ES-I3 (cell line): ENCODE measurements around the gene HABP2.

Experiments
- H3K36me3 ChIP-seq: 2 replicates; pipeline ENCODE4 v1.6.1; 2013; ENCODE audit warnings: mild to moderate bottlenecking, low read length, control low read depth, moderate library complexity; ENCODE audit not compliant: insufficient read depth
- H3K4me1 ChIP-seq: 2 replicates; pipeline ENCODE4 v1.6.1; 2013; ENCODE audit warnings: mild to moderate bottlenecking, control low read depth, low read length; ENCODE audit not compliant: insufficient read depth
- H3K9ac ChIP-seq: 2 replicates; pipeline ENCODE4 v1.6.1; 2013; ENCODE audit warnings: low read depth, mild to moderate bottlenecking, low read length, moderate library complexity
- H3K9me3 ChIP-seq: 2 replicates; pipeline ENCODE4 v1.6.1; 2013; ENCODE audit warnings: mild to moderate bottlenecking, low read length, moderate library complexity; ENCODE audit not compliant: control insufficient read depth, insufficient read depth

The HABP2 gene

DNA sequence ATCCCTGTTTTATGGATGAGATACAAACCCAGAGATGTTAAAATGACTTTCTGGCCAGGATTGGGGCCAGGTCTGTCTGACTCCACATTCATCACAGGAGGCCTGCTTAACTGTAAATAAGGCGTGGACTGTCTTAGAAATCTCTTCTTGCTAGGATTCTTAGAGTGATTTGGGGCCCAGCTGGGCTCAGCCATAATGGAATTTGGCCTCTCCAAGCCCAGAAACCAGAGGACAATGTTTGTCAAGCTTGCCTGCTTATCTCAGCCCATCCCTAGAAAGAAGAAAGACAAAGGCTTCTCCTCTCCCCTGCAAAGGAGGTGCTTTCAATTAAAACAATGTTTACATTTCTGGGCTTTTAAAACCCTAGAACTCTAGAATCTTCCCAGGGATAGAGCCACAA lies 2.9 kb downstream of the HABP2 start:
- Histone ChIP-seq H3K36me3 (no peaks in the 10 kb centered on the region), H3K9me3 (no peaks in the 10 kb centered on the region), H3K4me1 (0 out of 2 replicates have a peak, but pooled peaks cover 11% of the 10 kb centered on the region), H3K9ac (no peak overlapping the region)

DNA sequence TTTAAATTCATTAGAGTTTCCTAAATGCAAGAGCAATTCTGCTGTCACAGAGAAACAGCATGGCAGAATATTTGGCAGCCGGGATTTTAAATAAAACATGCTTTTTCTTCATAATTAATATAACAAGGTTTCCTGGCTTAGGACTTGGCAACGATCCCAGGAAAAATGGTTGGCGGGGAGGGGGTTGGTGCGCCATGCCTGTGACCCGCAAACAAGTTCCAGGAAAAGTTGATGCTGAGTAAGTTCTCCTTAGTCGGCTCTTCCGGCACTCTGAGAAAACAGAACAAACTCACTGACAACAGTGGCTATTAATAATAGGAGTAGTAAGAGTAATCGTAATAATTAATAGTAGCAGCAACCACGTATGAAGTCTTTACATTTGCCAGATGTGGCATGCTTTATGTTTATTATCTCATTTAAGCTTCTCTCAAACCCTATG lies 4.6 kb downstream of the HABP2 start:
- H3K9me3 ChIP-seq: no peaks in the 10 kb centered on the region
- no peaks in the 10 kb centered on the region for H3K36me3 ChIP-seq

DNA sequence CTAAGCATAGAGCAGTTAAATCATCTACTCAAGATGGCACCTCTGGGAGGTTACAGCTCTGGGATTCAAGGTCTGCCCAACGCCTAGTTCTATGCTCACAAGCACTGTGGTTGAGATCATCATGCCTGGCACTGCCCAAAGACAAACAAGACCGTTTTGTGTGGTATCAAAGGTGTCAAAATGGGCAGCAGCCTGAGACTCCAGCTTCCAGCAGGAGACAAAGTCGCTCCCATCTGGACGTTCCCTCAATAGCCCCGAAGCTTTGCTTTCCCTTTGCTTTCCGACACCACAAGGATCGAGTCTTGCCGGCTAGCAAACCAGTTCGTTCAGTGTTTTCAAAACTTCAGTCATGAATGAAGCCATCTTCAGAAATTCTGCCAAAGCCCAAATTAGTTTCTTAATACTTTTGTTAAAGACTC lies 5.1 kb downstream of the HABP2 start:
- Histone ChIP-seq H3K9me3 (no peaks in the 10 kb centered on the region), H3K4me1 (0 out of 2 replicates have a peak, but pooled peaks cover 11% of the 10 kb centered on the region), H3K9ac (no peak overlapping the region), H3K36me3 (no peaks in the 10 kb centered on the region)

More for the DNA sequence above, 4.6 kb downstream of the HABP2 start:
- H3K4me1 ChIP-seq: 0 out of 2 replicates have a peak, but pooled peaks cover 11% of the 10 kb centered on the region
- no peak overlapping the region for H3K9ac ChIP-seq

DNA sequence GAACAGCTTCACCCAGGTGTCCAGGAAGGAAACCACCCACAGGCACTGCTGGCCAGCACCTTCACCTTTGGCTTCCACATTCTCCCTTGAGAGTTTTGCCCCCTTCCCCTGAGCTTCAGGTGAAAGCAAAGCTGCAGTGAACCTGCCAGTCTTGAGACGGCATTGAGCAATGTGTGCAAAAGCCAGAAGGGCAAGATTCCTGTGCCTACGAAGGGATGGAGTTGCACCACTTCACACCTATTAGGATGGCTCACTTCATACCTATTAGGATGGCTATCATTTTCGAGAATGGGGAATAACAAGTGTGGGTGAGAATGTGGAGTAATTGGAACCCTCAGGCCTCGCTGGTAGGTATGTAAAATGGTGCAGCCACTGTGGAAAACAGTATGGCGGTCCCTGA lies 7.2 kb downstream of the HABP2 start:
- Histone ChIP-seq H3K9ac (no peak overlapping the region), H3K36me3 (no peaks in the 10 kb centered on the region), H3K4me1 (0 out of 2 replicates have a peak, but pooled peaks cover 11% of the 10 kb centered on the region), H3K9me3 (no peaks in the 10 kb centered on the region)

DNA sequence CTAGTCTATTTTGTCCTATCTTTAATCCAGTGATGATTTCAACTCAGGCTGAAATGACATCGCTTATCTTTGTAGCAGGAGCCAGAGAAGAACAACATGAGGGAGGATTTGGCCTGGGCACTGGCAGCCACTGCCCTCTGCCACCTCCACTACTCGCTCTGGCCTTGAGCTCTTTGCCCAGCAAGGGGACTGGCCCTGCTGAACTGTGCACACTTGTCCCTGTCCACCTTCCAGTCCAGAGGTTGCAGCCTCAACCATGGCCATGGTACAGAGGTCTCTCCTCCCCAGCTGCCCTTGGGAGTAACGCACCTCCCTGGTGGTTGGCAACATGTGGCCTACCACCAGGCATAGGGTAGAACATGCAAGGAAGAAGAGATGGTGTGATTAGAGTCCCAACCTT lies 8.4 kb downstream of the HABP2 start:
- no peaks in the 10 kb centered on the region for H3K9me3 ChIP-seq
- H3K9ac ChIP-seq: no peak overlapping the region
- H3K36me3 ChIP-seq: no peaks in the 10 kb centered on the region
- 0 out of 2 replicates have a peak, but pooled peaks cover 11% of the 10 kb centered on the region for H3K4me1 ChIP-seq

DNA sequence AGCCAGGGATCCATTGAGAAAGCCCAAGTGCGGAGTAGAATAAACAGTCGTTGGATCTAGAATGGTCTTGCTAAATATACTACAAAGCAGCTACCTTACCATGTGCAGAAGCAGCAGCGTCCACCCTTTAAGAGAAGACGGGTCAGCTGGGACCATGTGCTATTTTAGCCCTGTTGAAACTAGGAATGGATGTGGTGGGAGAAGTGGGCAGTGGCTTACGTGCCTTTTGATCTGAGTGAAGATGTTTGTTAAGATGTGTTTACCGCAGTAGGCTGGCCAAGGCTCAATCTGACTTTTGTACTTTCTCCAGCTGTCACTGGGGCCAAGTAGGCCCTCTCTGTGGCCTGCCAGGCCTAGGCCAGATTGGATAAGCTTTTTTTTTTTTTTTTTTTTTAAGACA lies 9.2 kb downstream of the HABP2 start:
- H3K9ac ChIP-seq: no peak overlapping the region
- H3K36me3 ChIP-seq: no peaks in the 10 kb centered on the region
- no peaks in the 10 kb centered on the region for H3K9me3 ChIP-seq
- 0 out of 2 replicates have a peak, but pooled peaks cover 11% of the 10 kb centered on the region for H3K4me1 ChIP-seq

DNA sequence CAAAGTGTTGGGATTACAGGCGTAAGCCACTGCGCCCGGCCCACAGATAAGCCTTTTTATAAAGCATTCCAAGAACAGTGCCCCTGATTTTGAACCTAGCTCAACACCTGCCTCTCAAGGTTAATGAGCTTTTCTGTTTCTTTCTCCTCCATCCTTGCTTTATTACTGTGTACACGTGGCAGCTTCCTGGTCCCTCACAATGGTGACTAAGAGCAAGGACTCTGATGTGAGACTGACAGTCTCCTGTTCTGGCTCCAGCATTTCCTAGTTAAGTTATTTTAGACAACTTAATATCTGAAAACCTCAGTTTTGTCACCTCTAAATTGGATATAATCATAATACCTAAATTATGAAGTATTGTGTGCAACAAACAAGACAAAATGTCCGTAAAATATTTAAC lies 9.9 kb downstream of the HABP2 start:
- Histone ChIP-seq H3K36me3 (no peaks in the 10 kb centered on the region), H3K9me3 (no peaks in the 10 kb centered on the region), H3K4me1 (0 out of 2 replicates have a peak, but pooled peaks cover 8% of the 10 kb centered on the region), H3K9ac (no peak overlapping the region)

DNA sequence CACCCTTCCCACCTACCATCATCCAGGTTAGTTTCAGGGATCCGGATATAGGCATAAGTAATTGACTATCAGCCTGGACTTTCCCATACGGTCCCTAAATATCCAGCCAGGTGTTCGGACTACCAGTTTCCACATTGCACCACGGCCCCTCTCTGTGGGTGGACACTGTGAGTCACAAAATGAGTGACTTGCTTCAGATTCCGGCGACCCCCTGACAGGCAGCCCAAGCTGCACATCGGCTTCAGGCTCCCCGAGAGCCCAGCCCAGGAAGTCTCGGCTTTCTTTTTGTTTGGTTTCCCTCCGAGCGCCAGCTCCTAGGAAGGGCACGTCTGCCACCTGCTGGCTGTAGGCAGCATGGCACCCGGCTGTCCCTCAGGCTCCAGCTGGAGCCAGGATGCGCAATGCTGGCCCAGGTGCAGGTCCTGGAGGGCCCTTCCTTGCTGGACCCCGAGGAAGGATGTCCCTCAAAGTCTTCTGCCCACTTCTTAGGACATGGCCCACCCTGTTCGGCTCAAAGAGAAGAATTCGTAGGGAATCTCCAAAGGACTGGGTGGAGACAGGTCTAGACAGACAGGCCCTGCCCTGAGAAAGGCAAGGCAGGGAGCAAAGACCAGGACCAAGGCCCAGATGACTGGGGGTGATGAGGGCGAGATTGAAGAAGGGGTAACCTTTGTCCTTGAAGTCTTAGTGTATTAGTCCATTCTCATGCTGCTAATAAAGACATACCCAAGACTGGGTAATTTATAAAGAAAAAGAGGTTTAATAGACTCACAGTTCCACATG lies 10.6 kb downstream of the HABP2 start:
- Histone ChIP-seq H3K9ac (no peak overlapping the region), H3K36me3 (no peaks in the 10 kb centered on the region), H3K9me3 (no peaks in the 10 kb centered on the region), H3K4me1 (0 out of 2 replicates have a peak, but pooled peaks cover 5% of the 10 kb centered on the region)

DNA sequence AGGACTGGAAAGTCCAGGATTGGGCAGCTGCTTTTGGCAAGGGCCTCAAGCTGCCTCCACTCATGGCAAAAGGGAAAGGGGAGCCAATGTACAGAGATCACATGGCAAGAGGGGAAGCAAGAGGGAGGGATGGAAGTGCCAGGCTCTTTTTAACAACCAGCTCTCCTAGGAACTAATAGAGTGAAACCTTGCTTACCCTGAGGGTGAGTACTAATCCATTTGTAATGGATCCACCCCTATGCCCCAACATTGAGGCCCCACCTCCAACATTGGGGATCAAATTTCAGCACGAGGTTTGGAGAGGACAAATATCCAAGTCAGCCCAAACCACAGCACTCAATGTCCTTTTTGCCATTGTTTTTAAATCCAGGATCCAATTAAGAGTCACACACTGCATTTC lies 12.5 kb downstream of the HABP2 start:
- H3K36me3 ChIP-seq: no peaks in the 10 kb centered on the region
- no peak overlapping the region for H3K9ac ChIP-seq
- no peaks in the 10 kb centered on the region for H3K4me1 ChIP-seq
- H3K9me3 ChIP-seq: no peaks in the 10 kb centered on the region

DNA sequence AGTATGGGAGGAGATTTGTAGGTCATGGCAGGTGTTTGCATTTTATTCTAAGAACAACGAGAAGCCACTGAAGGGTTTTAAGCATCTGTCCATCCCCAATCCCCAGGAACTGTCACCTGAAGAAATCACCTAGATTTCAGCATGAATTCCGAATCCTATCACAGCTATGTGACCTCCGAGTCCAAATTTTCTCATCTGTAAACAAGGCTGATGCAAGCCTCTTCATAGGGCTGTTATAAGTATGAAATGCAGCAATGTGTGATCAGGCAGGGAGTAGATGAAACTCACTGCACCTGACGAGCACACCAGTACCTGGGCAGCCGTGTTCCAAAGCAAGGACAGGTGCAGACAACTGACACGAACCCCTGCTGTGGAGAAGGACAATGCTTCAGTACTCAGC lies 14.0 kb downstream of the HABP2 start:
- no peak overlapping the region for H3K9ac ChIP-seq
- H3K36me3 ChIP-seq: no peaks in the 10 kb centered on the region
- no peaks in the 10 kb centered on the region for H3K9me3 ChIP-seq
- no peaks in the 10 kb centered on the region for H3K4me1 ChIP-seq

DNA sequence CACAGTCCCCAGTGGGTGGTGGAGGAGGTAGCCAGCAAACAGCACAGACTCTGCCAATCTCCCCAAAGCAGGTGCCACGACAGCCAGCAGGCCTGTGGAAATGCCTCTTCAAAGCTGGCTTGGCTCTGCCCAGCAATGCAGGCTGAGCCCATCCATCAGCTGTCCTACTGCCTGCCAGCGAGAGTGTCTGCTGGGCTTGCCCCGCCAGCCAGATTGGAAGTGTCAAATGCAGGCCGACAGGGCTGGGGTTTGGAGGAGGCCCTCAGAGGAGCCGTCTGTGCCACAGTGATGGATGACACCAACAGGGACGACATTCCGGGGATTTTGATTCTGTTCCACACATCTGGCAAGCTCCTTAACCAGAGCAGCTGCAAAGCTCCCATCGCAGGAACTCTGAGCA lies 16.7 kb downstream of the HABP2 start:
- no peak overlapping the region for H3K9ac ChIP-seq
- H3K36me3 ChIP-seq: no peaks in the 10 kb centered on the region
- H3K4me1 ChIP-seq: no peaks in the 10 kb centered on the region
- no peaks in the 10 kb centered on the region for H3K9me3 ChIP-seq

DNA sequence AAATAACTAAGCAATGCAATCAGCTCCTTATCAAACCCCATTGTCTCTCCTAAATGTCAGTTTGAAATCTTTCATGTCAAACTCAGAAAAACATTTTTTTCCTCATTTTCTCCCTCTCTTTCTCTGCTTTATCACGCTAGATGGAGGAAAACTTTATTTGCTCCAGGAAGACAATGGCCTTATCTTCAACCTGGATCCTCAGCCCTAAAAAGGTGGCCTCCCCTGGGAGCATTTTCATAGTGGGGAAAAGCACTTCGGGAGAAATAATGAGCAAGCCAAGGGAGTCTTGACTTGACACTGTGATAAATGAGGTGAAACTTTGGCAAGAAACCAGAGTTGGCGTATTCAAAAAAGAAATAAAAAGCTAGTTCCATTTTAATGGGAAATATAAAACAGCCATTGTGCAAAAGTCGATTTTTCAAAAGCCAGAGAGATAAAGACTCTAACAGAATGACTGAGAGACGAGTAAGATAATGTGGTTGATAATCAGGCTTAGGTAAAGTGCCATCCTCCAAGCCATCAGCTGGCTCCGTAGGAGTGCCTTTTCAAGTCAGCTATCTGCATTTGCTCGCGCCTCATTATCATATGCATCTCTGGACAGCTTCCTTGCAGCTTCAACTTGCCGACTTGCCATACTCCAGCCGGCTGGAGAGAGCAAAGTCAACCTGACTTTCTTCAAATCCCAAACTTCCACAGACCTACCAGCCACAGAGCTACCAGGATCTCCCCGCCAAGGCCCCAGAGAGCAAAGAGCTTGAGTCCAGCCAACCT lies 19.9 kb downstream of the HABP2 start:
- Histone ChIP-seq H3K9me3 (no peaks in the 10 kb centered on the region), H3K4me1 (no peaks in the 10 kb centered on the region), H3K9ac (no peak overlapping the region), H3K36me3 (no peaks in the 10 kb centered on the region)

DNA sequence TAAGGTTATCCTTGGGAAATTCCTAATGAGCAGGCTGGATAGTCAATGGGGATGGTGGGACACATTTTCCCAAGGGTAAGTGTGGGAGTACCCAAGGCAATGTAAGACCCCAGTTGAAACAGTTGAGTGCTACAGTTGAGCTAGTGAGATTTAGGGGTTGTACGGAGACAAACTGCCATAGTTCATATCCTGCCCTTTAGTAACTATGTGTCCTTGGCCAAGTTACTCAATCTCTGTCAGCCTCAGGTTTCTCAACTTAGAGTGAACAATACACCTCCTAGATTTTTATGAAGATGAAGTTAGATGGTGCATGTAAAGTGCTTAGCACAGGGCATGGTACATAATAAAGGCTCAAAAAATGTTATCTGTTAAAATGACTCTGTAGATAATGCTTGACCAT lies 20.5 kb downstream of the HABP2 start:
- no peaks in the 10 kb centered on the region for H3K36me3 ChIP-seq
- H3K4me1 ChIP-seq: no peaks in the 10 kb centered on the region
- H3K9me3 ChIP-seq: no peaks in the 10 kb centered on the region
- H3K9ac ChIP-seq: no peak overlapping the region

DNA sequence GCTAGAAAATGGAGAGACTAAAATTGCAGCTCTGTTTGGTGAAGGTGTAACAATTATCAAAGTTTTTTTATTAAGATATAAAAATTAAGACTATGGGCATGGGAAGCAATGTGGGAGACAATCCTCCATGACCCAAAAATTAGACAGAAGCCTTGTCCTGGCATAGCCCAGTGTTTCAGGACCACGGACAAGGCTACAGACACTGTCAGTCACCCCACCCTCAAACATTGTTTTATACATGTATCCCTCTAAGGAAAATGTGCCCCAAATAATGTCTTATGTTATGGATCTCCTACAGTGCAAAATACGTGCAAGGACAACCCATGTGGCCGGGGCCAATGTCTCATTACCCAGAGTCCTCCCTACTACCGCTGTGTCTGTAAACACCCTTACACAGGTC lies 24.0 kb downstream of the HABP2 start:
- no peaks in the 10 kb centered on the region for H3K4me1 ChIP-seq

DNA sequence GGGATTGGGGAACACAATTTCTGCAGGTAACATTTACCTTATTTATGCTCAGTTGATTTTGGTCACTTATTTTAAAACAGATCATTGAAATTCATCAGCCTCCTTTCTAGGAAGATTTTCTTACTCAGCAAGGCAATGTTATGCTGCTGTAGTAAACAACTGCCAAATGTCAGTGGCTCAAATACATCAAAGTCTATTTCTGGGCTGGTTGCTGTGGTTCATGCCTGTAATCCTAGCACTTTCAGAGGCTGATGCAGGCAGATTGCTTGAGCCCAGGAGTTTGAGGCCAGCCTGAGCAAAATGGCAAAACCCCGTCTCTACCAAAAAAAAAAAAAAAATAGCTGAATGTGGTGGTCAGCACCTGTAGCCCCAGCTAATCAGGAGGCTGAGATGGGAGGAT lies 25.9 kb downstream of the HABP2 start:
- no peaks in the 10 kb centered on the region for H3K4me1 ChIP-seq
- H3K9ac ChIP-seq: no peak overlapping the region
- no peaks in the 10 kb centered on the region for H3K9me3 ChIP-seq
- no peaks in the 10 kb centered on the region for H3K36me3 ChIP-seq

More for the DNA sequence above, 24.0 kb downstream of the HABP2 start:
- no peaks in the 10 kb centered on the region for H3K9me3 ChIP-seq
- H3K9ac ChIP-seq: no peak overlapping the region
- H3K36me3 ChIP-seq: no peaks in the 10 kb centered on the region
